Adrenal gland (tissue), 12 donors: ENCODE data around the gene KMT2D. TPM values are rescaled to one million over a fixed set of nuclear protein-coding genes. Genes with fewer than 3 reads are reported as not detected.

Experiments
- DNase-seq, 7 donors: peaks; one replicate each; pipeline ENCODE4 v3.0.0-alpha.2; 2019 to 2020
- H3K27ac ChIP-seq, 5 donors: fragments of 200-600 bp; sonication (generic) in 4 of 5; 1 replicate in 3 of 5; 2 replicates in 2 of 5; pipeline versions ENCODE4 v1.5.1 to v1.8.0; 2016 to 2020; ENCODE audit warnings: mild to moderate bottlenecking in 1 of 5
- H3K27me3 ChIP-seq: fragments of 200-600 bp; 2 replicates; pipeline ENCODE4 v1.8.0; 2021
- H3K36me3 ChIP-seq, 2 donors: fragments of 200-600 bp; replicated peaks in 1 of 2; 1 replicate in 1 of 2; 2 replicates in 1 of 2; pipeline versions ENCODE4 v1.5.1 to v1.8.0; 2018 to 2022
- H3K4me1 ChIP-seq, 2 donors: fragments of 200-600 bp; replicated peaks in 1 of 2; 1 replicate in 1 of 2; 2 replicates in 1 of 2; pipeline versions ENCODE4 v1.5.1 to v1.8.0; 2018 to 2021
- H3K4me3 ChIP-seq, 4 donors: fragments of 200-600 bp; sonication (generic) in 3 of 4; one replicate each; pipeline ENCODE4 v1.5.1; 2016 to 2018
- H3K9me3 ChIP-seq, 3 donors: fragments of 200-600 bp; sonication (generic) in 1 of 3; replicated peaks in 1 of 3; 1 replicate in 2 of 3; 2 replicates in 1 of 3; pipeline versions ENCODE4 v1.5.1 to v1.8.0; 2016 to 2021
- POLR2A ChIP-seq, 2 donors: fragments of 450-650 bp; IDR thresholded peaks; one replicate each; pipeline ENCODE4 v1.6.1; 2017; ENCODE audit warnings: antibody characterized with exemption in 2 of 2, mild to moderate bottlenecking in 2 of 2, moderate library complexity in 1 of 2
- WGBS, 4 donors: extraction: QIAGEN DNeasy Blood & Tissue Kit in 2 of 4; methylation state at CpG; one replicate each; pipeline versions ENCODE4 v1.1.5 to v1.1.7; 2013 to 2017; 5-methylcytosine and 5-hydroxymethylcytosine counted together
- intact Hi-C, 2 donors: fragments of 100-400 bp; cut with DNase I; formaldehyde crosslinking; loops; one replicate each; pipeline versions ENCODE4 v1.14.1 to v1.15.0; 2022 to 2023
- polyA plus RNA-seq, 3 donors: library from polyadenylated mRNA; stranded (reverse); fragments of 200-250 nt in 2 of 3; fragments of 350-450 nt in 1 of 3; fragmentation: Illumina TruSeq in 1 of 3; extraction: RNeasy Lipid Tissue Mini Kit (QIAGEN cat#74804) in 1 of 3; gene quantifications; one replicate each; pipeline ENCODE4 v1.2.3, GENCODE V29; 2013 to 2014
- total RNA-seq, 9 donors: library from RNA; depleted of rRNA in 4 of 9; stranded (reverse); fragments of >200 nt in 4 of 9; fragments of 120-200 nt in 1 of 9; fragmentation: NEBNext Ultra II Directional in 1 of 9; extraction: Animal tissue kit (Norgen Biotek cat#: 25700) in 1 of 9; gene quantifications; one replicate each; pipeline versions ENCODE4 v1.1.0 to v1.2.4, GENCODE V29; 2013 to 2023
- TF ChIP-seq, protein P1 (sequence below), 6 experiments: fragments of 450-650 bp in 4 of 6; fragments of 200-600 bp in 2 of 6; sonication (generic) in 1 of 6; IDR thresholded peaks; 1 replicate in 5 of 6; 2 replicates in 1 of 6; pipeline versions ENCODE4 v1.5.1 to v1.8.0; 2016 to 2021; ENCODE audit warnings: antibody characterized with exemption in 6 of 6, mild to moderate bottlenecking in 2 of 6, moderate library complexity in 1 of 6
- donor health status: healthy with polysubstance abuse.
- donor health status: Bipolar disorder and iron deficiency.
- donor health status: DM: yes; HTN: yes; CAD: no.
- donor health status: DM: no; HTN: no; CAD: no.
- donor health status: DM: no; HTN: no; CAD: no.
- donor health status: DM: yes; HTN: yes; CAD: no.

KMT2D gene
- total and polyA plus RNA-seq, 12 donors: 21.2 to 140 (median 56.0) TPM

DNA sequence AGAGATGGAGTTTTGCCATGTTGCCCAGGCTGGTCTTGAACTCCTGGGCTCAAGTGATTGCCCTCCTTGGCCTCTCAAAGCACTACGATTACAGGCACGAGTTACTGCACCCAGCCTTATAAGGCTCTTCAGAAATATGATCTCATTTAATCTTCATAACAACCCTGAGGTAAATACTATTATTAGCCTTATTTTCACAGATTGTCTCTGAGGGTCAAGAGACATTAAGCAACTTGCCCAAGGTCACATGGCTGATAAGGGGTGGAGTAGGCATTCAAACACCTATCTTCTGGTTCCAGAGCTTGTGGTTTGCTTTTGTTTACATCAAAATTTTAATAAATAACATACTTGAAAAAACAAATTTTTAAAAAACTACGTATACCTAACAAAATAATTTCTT lies 47.2 kb downstream of the KMT2D start:
- peaks cover 0 to 21% of the 10 kb centered on the region in 2 donors for H3K36me3 ChIP-seq
- peak in 2 of 7 donors; percentile 27 to 46 for DNase-seq
- no peak overlapping the region for H3K4me3 ChIP-seq
- no peak for TF ChIP-seq POLR2A (IDR thresholded peaks at IDR 0.05)
- TF ChIP-seq, protein P1, sequence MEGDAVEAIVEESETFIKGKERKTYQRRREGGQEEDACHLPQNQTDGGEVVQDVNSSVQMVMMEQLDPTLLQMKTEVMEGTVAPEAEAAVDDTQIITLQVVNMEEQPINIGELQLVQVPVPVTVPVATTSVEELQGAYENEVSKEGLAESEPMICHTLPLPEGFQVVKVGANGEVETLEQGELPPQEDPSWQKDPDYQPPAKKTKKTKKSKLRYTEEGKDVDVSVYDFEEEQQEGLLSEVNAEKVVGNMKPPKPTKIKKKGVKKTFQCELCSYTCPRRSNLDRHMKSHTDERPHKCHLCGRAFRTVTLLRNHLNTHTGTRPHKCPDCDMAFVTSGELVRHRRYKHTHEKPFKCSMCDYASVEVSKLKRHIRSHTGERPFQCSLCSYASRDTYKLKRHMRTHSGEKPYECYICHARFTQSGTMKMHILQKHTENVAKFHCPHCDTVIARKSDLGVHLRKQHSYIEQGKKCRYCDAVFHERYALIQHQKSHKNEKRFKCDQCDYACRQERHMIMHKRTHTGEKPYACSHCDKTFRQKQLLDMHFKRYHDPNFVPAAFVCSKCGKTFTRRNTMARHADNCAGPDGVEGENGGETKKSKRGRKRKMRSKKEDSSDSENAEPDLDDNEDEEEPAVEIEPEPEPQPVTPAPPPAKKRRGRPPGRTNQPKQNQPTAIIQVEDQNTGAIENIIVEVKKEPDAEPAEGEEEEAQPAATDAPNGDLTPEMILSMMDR (IDR thresholded peaks at IDR 0.05): no peak
- H3K27ac ChIP-seq: peak overlapping the region in 1 of 5 donors; percentile 38
- no peaks in the 10 kb centered on the region for H3K27me3 ChIP-seq
- 56 to 77% (median 60%) methylated on average over 3 of the region's 3 CpGs for WGBS, 4 donors
- intact Hi-C loops: no loop called here
- no peaks in the 10 kb centered on the region for H3K9me3 ChIP-seq
- peaks cover 29 to 38% of the 10 kb centered on the region in 2 donors for H3K4me1 ChIP-seq

GRCh38 chr12:49012739-49013138 lies 47.9 kb downstream of the KMT2D start:
- Histone ChIP-seq H3K4me3 (no peak overlapping the region), H3K27ac (no peak overlapping the region), H3K27me3 (no peaks in the 10 kb centered on the region), H3K9me3 (no peaks in the 10 kb centered on the region), H3K4me1 (peaks cover 26 to 35% of the 10 kb centered on the region in 2 donors), H3K36me3 (peaks cover 0 to 21% of the 10 kb centered on the region in 2 donors)
- DNase-seq: no peak
- intact Hi-C loops: no loop called here
- TF ChIP-seq, protein P1 (IDR thresholded peaks at IDR 0.05): no peak
- no peak for TF ChIP-seq POLR2A (IDR thresholded peaks at IDR 0.05)

Other genes starting within 250 kb of the KMT2D start
- 10 to 100 TPM in 1 of 9 donors, 1 to 10 TPM in 8; 3.9 to 11.0 (median 6.0) TPM for gene CACNB3, start 242.3 kb downstream of the KMT2D start, total RNA-seq
- gene CACNB3, start 242.3 kb downstream of the KMT2D start, polyA plus RNA-seq: 10 to 100 TPM in 2 of 3 donors, 1 to 10 TPM in 1; 4.4 to 19.5 (median 11.3) TPM
- gene DDX23, start 208.6 kb downstream of the KMT2D start, total RNA-seq: 10 to 100 TPM; 47.1 to 85.4 (median 68.2) TPM
- 10 to 100 TPM; 39.0 to 67.7 (median 46.3) TPM for gene DDX23, start 208.6 kb downstream of the KMT2D start, polyA plus RNA-seq
- gene RND1, start 194.9 kb downstream of the KMT2D start, total RNA-seq: under 1 TPM in 4 of 9 donors, not detected in 5; 0.22 to 0.50 (median 0.43) TPM
- 1 to 10 TPM in 1 of 3 donors, under 1 TPM in 2; 0.20 to 2.9 (median 0.72) TPM for gene RND1, start 194.9 kb downstream of the KMT2D start, polyA plus RNA-seq
- gene FKBP11, start 135.3 kb downstream of the KMT2D start, total RNA-seq: 10 to 100 TPM in 7 of 9 donors, 1 to 10 TPM in 2; 4.1 to 49.7 (median 16.2) TPM
- 100 to 1,000 TPM in 1 of 3 donors, 10 to 100 TPM in 2; 52.9 to 118 (median 64.4) TPM for gene FKBP11, start 135.3 kb downstream of the KMT2D start, polyA plus RNA-seq
- gene ARF3, start 103.3 kb downstream of the KMT2D start, total RNA-seq: 100 to 1,000 TPM in 5 of 9 donors, 10 to 100 TPM in 4; 73.1 to 237 (median 118) TPM
- 100 to 1,000 TPM in 1 of 3 donors, 10 to 100 TPM in 2; 55.2 to 172 (median 62.5) TPM for gene ARF3, start 103.3 kb downstream of the KMT2D start, polyA plus RNA-seq
- under 1 TPM in 4 of 9 donors, not detected in 5; 0.11 to 0.40 (median 0.17) TPM for gene WNT10B, start 89.1 kb downstream of the KMT2D start, total RNA-seq
- gene WNT10B, start 89.1 kb downstream of the KMT2D start, polyA plus RNA-seq: under 1 TPM in 2 of 3 donors, not detected in 1; 0.84 to 0.88 TPM
- gene WNT1, start 82.5 kb downstream of the KMT2D start, total RNA-seq: not detected
- not detected for gene WNT1, start 82.5 kb downstream of the KMT2D start, polyA plus RNA-seq
- 1 to 10 TPM in 1 of 9 donors, under 1 TPM in 7, not detected in 1; 0.08 to 2.2 (median 0.54) TPM for gene DDN, start 61.4 kb downstream of the KMT2D start, total RNA-seq
- gene DDN, start 61.4 kb downstream of the KMT2D start, polyA plus RNA-seq: under 1 TPM; 0.08 to 0.17 (median 0.15) TPM
- gene PRKAG1, start 42.0 kb downstream of the KMT2D start, total RNA-seq: 10 to 100 TPM; 70.1 to 89.6 (median 82.4) TPM
- 100 to 1,000 TPM in 1 of 3 donors, 10 to 100 TPM in 2; 60.1 to 141 (median 71.6) TPM for gene PRKAG1, start 42.0 kb downstream of the KMT2D start, polyA plus RNA-seq
- 1 to 10 TPM in 1 of 9 donors, under 1 TPM in 4, not detected in 4; 0.28 to 1.8 (median 0.36) TPM for gene RHEBL1, start 9.2 kb upstream of the KMT2D start, total RNA-seq
- gene RHEBL1, start 9.2 kb upstream of the KMT2D start, polyA plus RNA-seq: under 1 TPM; 0.26 to 0.71 (median 0.32) TPM
- gene DHH, start 34.0 kb upstream of the KMT2D start, total RNA-seq: 1 to 10 TPM in 2 of 9 donors, under 1 TPM in 7; 0.18 to 5.9 (median 0.51) TPM
- under 1 TPM; 0.13 to 0.84 (median 0.16) TPM for gene DHH, start 34.0 kb upstream of the KMT2D start, polyA plus RNA-seq
- gene LMBR1L, start 50.1 kb upstream of the KMT2D start, total RNA-seq: 100 to 1,000 TPM in 1 of 9 donors, 10 to 100 TPM in 8; 20.6 to 103 (median 74.5) TPM
- gene LMBR1L, start 50.1 kb upstream of the KMT2D start, polyA plus RNA-seq: 100 to 1,000 TPM in 2 of 3 donors, 10 to 100 TPM in 1; 30.3 to 136 (median 121) TPM
- 100 to 1,000 TPM; 174 to 705 (median 415) TPM for gene TUBA1B, start 70.6 kb upstream of the KMT2D start, total RNA-seq
- 100 to 1,000 TPM; 190 to 830 (median 244) TPM for gene TUBA1B, start 70.6 kb upstream of the KMT2D start, polyA plus RNA-seq
- 100 to 1,000 TPM in 7 of 9 donors, 10 to 100 TPM in 2; 59.1 to 315 (median 145) TPM for gene TUBA1A, start 128.3 kb upstream of the KMT2D start, total RNA-seq
- 100 to 1,000 TPM in 1 of 3 donors, 10 to 100 TPM in 2; 64.7 to 235 (median 81.1) TPM for gene TUBA1A, start 128.3 kb upstream of the KMT2D start, polyA plus RNA-seq
- 100 to 1,000 TPM in 5 of 9 donors, 10 to 100 TPM in 4; 30.1 to 158 (median 107) TPM for gene TUBA1C, start 204.3 kb upstream of the KMT2D start, total RNA-seq
- 100 to 1,000 TPM in 1 of 3 donors, 10 to 100 TPM in 2; 43.7 to 292 (median 79.6) TPM for gene TUBA1C, start 204.3 kb upstream of the KMT2D start, polyA plus RNA-seq
- gene PRPH, start 234.4 kb upstream of the KMT2D start, total RNA-seq: 10 to 100 TPM in 1 of 9 donors, 1 to 10 TPM in 3, under 1 TPM in 2, not detected in 3; 0.16 to 16.5 (median 3.5) TPM
- gene PRPH, start 234.4 kb upstream of the KMT2D start, polyA plus RNA-seq: 10 to 100 TPM in 1 of 3 donors, 1 to 10 TPM in 2; 5.9 to 27.8 (median 9.6) TPM